Transverse colon (tissue), 4 donors: Measurements from ENCODE around the gene PSMF1.

Experiments used
- CTCF ChIP-seq, 5 experiments: fragments of 200-600 bp in 3 of 5; fragments of 450-650 bp in 2 of 5; sonication (generic) in 3 of 5; IDR thresholded peaks; 1 replicate in 2 of 5; 2 replicates in 3 of 5; pipeline ENCODE4 v1.5.1; 2016 to 2017; ENCODE audit warnings: antibody characterized with exemption in 5 of 5, inconsistent platforms in 3 of 5, mild to moderate bottlenecking in 2 of 5, moderate library complexity in 1 of 5
- POLR2A ChIP-seq: fragments of 450-650 bp; IDR thresholded peaks from one replicate; pipeline ENCODE4 v1.6.1; 2016; ENCODE audit warnings: antibody characterized with exemption, mild to moderate bottlenecking, moderate library complexity
- POLR2AphosphoS5 ChIP-seq, 3 donors: sonication (generic); formaldehyde crosslinking; IDR thresholded peaks; one replicate each; pipeline ENCODE4 v1.6.1; 2016; ENCODE audit warnings: antibody characterized with exemption in 3 of 3

GRCh38 chr20:1196634-1197033 lies 78.2 kb downstream of the PSMF1 start:
- TF ChIP-seq CTCF (IDR thresholded peaks at IDR 0.05) (no peak), POLR2A (no peak), POLR2AphosphoS5 (IDR thresholded peaks at IDR 0.05) (no peak)
